Jurkat, Clone E6-1 (cell line): ENCODE measurements around the gene TSGA10IP.
A peak's percentile ranks its signal among the peaks of the same experiment; 100 is the strongest.
"Not testable (repeated sequence)": the region's sequence is repeated elsewhere in the genome, so short reads cannot be mapped to it uniquely, and the experiment has no call there.

ENCODE experiments used
- DNase-seq: peaks from one replicate; pipeline ENCODE4 v3.0.0-alpha.2; 2011; ENCODE audit warnings: low read depth, low spot score
- H3K4me3 ChIP-seq: 2 replicates; pipeline ENCODE4 v1.5.1; 2011; ENCODE audit warnings: mild to moderate bottlenecking, low read length, control low read depth, moderate library complexity

TSGA10IP gene

GRCh38 chr11:65942531-65942930 lies 2.7 kb upstream of the TSGA10IP start:
- DNase-seq: no peak
- H3K4me3 ChIP-seq: no peak overlapping the region

GRCh38 chr11:65944191-65944590 lies 1.1 kb upstream of the TSGA10IP start:
- no peak for DNase-seq
- no peak overlapping the region for H3K4me3 ChIP-seq

GRCh38 chr11:65944767-65945166 lies 513 bp upstream of the TSGA10IP start:
- no peak for DNase-seq
- no peak overlapping the region for H3K4me3 ChIP-seq

- H3K4me3 ChIP-seq: no peak overlapping the region
- no peak for DNase-seq
Measured at GRCh38 chr11:65945941-65946558, 770 bp downstream of the TSGA10IP start.

- no peak for DNase-seq
- no peak overlapping the region for H3K4me3 ChIP-seq
Measured at GRCh38 chr11:65946655-65947054, 1.4 kb downstream of the TSGA10IP start.

- no peak overlapping the region for H3K4me3 ChIP-seq
- no peak for DNase-seq
Measured at GRCh38 chr11:65947133-65947532, 1.9 kb downstream of the TSGA10IP start.

- no peak overlapping the region for H3K4me3 ChIP-seq
- DNase-seq: no peak
Measured at GRCh38 chr11:65947603-65948125, 2.4 kb downstream of the TSGA10IP start.

- not testable (repeated sequence) for DNase-seq, H3K4me3 ChIP-seq
Measured at GRCh38 chr11:65950711-65951110, 5.4 kb downstream of the TSGA10IP start.

GRCh38 chr11:65951641-65952040 lies 6.4 kb downstream of the TSGA10IP start:
- DNase-seq, H3K4me3 ChIP-seq: not testable (repeated sequence)

GRCh38 chr11:65952052-65952521 lies 6.8 kb downstream of the TSGA10IP start:
- no peak for DNase-seq

GRCh38 chr11:65953471-65953870 lies 8.2 kb downstream of the TSGA10IP start:
- no peak for DNase-seq
- no peak overlapping the region for H3K4me3 ChIP-seq

More at GRCh38 chr11:65952052-65952521, 6.8 kb downstream of the TSGA10IP start:
- H3K4me3 ChIP-seq: no peak overlapping the region

- H3K4me3 ChIP-seq: no peak overlapping the region
- DNase-seq: no peak
Measured at GRCh38 chr11:65954771-65955170, 9.5 kb downstream of the TSGA10IP start.

- H3K4me3 ChIP-seq: no peak overlapping the region
- DNase-seq: no peak
Measured at GRCh38 chr11:65958291-65958690, 13.0 kb downstream of the TSGA10IP start.

GRCh38 chr11:65958774-65959420 lies 13.6 kb downstream of the TSGA10IP start:
- DNase-seq: no peak
- H3K4me3 ChIP-seq: no peak overlapping the region

- peak overlapping the region; percentile 96 for H3K4me3 ChIP-seq
- DNase-seq: no peak
Measured at GRCh38 chr11:65960824-65961266, 15.6 kb downstream of the TSGA10IP start.

- H3K4me3 ChIP-seq: peak within 1 kb of the TSS; percentile 96
- DNase-seq: peak; percentile 98
Measured at GRCh38 chr11:65961267-65962140, 16.2 kb downstream of the TSGA10IP start, which contains the start of gene SART1. Gene SART1 (plus strand): TSS chr11:65961734. CDS start chr11:65961781, 47 bp downstream.

GRCh38 chr11:65962141-65962564 lies 16.9 kb downstream of the TSGA10IP start:
- no peak for DNase-seq
- H3K4me3 ChIP-seq: peak overlapping the region; percentile 96

- DNase-seq: no peak
- H3K4me3 ChIP-seq: no peak overlapping the region
Measured at GRCh38 chr11:65964906-65965305, 19.6 kb downstream of the TSGA10IP start.

GRCh38 chr11:65965986-65966762 lies 20.9 kb downstream of the TSGA10IP start:
- no peak overlapping the region for H3K4me3 ChIP-seq
- no peak for DNase-seq
